MM.1S (cell line): Measurements from ENCODE around the gene CAMK4.
"Not testable (repeated sequence)": the region's sequence is repeated elsewhere in the genome, so short reads cannot be mapped to it uniquely, and the experiment has no call there.

Source experiments
- DNase-seq: peaks from one replicate; pipeline ENCODE4 v3.0.0-alpha.2; 2015
- H2AFZ ChIP-seq: fragments of 300-600 bp; sonication (generic); 2 replicates; pipeline ENCODE4 v1.6.0; 2016; ENCODE audit warnings: antibody characterized with exemption, low read length
- H3F3A ChIP-seq: fragments of 300-600 bp; sonication (generic); 2 replicates; pipeline ENCODE4 v1.6.1; 2016; ENCODE audit warnings: mild to moderate bottlenecking, antibody characterized with exemption, low read length, moderate library complexity, mixed read lengths; ENCODE audit not compliant: insufficient read depth
- H3K27ac ChIP-seq: fragments of 300-600 bp; sonication (generic); 2 replicates; pipeline ENCODE4 v1.5.1; 2016; ENCODE audit warnings: mild to moderate bottlenecking, low read length
- H3K27me3 ChIP-seq: fragments of 300-600 bp; sonication (generic); replicated peaks from 2 replicates; pipeline ENCODE4 v1.6.0; 2016; ENCODE audit warnings: low read length; ENCODE audit not compliant: insufficient read depth
- H3K36me3 ChIP-seq: fragments of 300-600 bp; sonication (generic); replicated peaks from 2 replicates; pipeline ENCODE4 v1.6.1; 2016; ENCODE audit warnings: mild to moderate bottlenecking, low read length, mixed read lengths; ENCODE audit not compliant: insufficient read depth
- H3K4me1 ChIP-seq: fragments of 300-600 bp; sonication (generic); 2 replicates; pipeline ENCODE4 v1.6.1; 2016; ENCODE audit warnings: low read length, mixed read lengths
- H3K4me2 ChIP-seq: fragments of 300-600 bp; sonication (generic); 2 replicates; pipeline ENCODE4 v1.6.0; 2016; ENCODE audit warnings: low read depth, low read length
- H3K4me3 ChIP-seq: fragments of 300-600 bp; sonication (generic); 2 replicates; pipeline ENCODE4 v1.5.1; 2016; ENCODE audit warnings: low read length, mixed read lengths
- H3K79me2 ChIP-seq: fragments of 300-600 bp; sonication (generic); 2 replicates; pipeline ENCODE4 v1.6.1; 2016; ENCODE audit warnings: mixed run types, low read length, mixed read lengths
- H3K9ac ChIP-seq: fragments of 300-600 bp; sonication (generic); 2 replicates; pipeline ENCODE4 v1.6.1; 2016; ENCODE audit warnings: low read length, mixed read lengths
- H3K9me2 ChIP-seq: fragments of 300-600 bp; sonication (generic); replicated peaks from 2 replicates; pipeline ENCODE4 v1.6.1; 2016; ENCODE audit warnings: mild to moderate bottlenecking, low read length, mixed read lengths; ENCODE audit not compliant: insufficient read depth
- H3K9me3 ChIP-seq: fragments of 300-600 bp; sonication (generic); replicated peaks from 2 replicates; pipeline ENCODE4 v1.6.1; 2016; ENCODE audit warnings: mild to moderate bottlenecking, low read length, mixed read lengths; ENCODE audit not compliant: insufficient read depth
- H4K20me1 ChIP-seq: fragments of 300-600 bp; sonication (generic); 2 replicates; pipeline ENCODE4 v1.6.1; 2016; ENCODE audit warnings: mild to moderate bottlenecking, low read length, moderate library complexity, mixed read lengths; ENCODE audit not compliant: insufficient read depth
- EZH2 ChIP-seq: fragments of 300-600 bp; sonication (generic); optimal IDR thresholded peaks from 2 replicates; pipeline ENCODE3; 2017; ENCODE audit warnings: low read depth, mild to moderate bottlenecking, antibody characterized with exemption, low read length, mixed read lengths
- EZH2phosphoT487 ChIP-seq: fragments of 300-600 bp; sonication (generic); IDR thresholded peaks from 2 replicates; pipeline ENCODE4 v1.6.1; 2018; ENCODE audit warnings: antibody characterized with exemption, low read length
- TF ChIP-seq, protein P1 (sequence below): fragments of 300-600 bp; sonication (generic); IDR thresholded peaks from 2 replicates; pipeline ENCODE4 v1.5.1; 2016; ENCODE audit warnings: antibody characterized with exemption, low read length, mixed read lengths

CAMK4 gene

DNA sequence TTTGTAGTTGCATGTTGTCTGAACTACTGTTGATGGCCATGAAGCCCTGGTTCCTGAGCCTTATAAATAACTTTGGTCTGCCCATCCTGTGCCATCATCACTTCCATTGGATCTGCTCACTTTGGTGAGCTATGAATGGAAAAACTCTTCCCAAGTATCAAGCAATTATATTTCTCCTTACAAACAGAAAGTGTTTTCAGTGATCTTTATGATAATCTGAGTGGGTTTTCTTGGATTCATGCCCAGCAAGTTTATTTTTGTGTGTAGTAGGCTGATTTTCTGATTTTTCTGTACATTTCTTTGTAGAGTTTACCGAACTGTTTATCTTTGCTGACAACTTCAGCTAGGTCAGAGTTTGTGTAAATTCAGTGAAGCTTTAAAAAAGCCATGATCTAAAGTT is 31.0 kb downstream of the CAMK4 start:
- no peaks in the 10 kb centered on the region for H3K27me3 ChIP-seq
- H3K27ac ChIP-seq, result peak overlapping the region; percentile 84
- TF ChIP-seq, protein P1, sequence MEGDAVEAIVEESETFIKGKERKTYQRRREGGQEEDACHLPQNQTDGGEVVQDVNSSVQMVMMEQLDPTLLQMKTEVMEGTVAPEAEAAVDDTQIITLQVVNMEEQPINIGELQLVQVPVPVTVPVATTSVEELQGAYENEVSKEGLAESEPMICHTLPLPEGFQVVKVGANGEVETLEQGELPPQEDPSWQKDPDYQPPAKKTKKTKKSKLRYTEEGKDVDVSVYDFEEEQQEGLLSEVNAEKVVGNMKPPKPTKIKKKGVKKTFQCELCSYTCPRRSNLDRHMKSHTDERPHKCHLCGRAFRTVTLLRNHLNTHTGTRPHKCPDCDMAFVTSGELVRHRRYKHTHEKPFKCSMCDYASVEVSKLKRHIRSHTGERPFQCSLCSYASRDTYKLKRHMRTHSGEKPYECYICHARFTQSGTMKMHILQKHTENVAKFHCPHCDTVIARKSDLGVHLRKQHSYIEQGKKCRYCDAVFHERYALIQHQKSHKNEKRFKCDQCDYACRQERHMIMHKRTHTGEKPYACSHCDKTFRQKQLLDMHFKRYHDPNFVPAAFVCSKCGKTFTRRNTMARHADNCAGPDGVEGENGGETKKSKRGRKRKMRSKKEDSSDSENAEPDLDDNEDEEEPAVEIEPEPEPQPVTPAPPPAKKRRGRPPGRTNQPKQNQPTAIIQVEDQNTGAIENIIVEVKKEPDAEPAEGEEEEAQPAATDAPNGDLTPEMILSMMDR, result no peak
- no peak for TF ChIP-seq EZH2phosphoT487
- TF ChIP-seq EZH2, result no peak
- peak overlapping the region; percentile 3; the same call in 1 of the 2 replicates for H3K9ac ChIP-seq
- peaks cover 33% of the 10 kb centered on the region for H3K4me1 ChIP-seq
- peaks cover 24% of the 10 kb centered on the region for H3F3A ChIP-seq
- peak overlapping the region; percentile 17; the same call in 1 of the 2 replicates for H3K4me2 ChIP-seq
- no peaks in the 10 kb centered on the region for H3K79me2 ChIP-seq
- no peaks in the 10 kb centered on the region for H3K36me3 ChIP-seq
- no peaks in the 10 kb centered on the region for H4K20me1 ChIP-seq
- H3K9me3 ChIP-seq, result no peaks in the 10 kb centered on the region
- H3K4me3 ChIP-seq, result no peak overlapping the region
- H2AFZ ChIP-seq, result no peak overlapping the region
- no peak for DNase-seq
- H3K9me2 ChIP-seq, result no peaks in the 10 kb centered on the region

DNA sequence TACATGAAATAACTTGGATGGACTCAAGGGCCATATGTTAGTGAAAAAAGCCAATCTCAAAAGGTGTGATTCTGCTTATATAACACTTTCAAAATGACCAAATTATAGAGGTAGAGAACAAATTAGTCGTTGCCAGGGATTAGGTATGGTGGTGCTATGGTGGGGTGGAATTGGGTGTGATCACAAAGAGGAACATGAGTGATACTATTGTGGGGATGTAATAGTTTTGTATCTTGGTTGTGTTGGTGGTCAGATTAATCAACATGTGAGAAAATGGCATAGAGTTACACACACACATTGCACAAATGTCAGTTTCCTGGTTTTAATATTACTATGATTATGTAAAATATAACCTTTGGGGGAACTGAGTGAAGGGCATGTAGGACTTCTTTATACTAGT is 31.9 kb downstream of the CAMK4 start:
- Histone ChIP-seq H3K79me2 (no peaks in the 10 kb centered on the region), H4K20me1 (no peaks in the 10 kb centered on the region), H2AFZ (no peak overlapping the region)

DNA sequence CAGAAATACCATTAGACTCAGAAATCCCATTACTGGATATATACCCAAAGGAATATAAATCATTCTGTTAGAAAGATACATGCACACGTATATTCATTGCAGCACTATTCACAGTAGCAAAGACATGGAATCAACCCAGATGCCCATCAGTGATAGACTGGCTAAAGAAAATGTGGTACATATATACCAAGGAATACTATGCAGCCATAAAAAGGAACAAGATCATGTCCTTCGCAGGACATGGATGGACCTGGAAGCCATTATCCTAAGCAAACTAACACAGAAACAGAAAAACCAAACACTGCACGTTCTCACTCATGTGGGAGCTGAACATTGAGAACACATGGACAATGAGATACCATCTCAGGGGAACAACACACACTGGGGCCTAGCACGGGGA is 33.4 kb downstream of the CAMK4 start:
- peaks cover 32% of the 10 kb centered on the region for H3K4me1 ChIP-seq
- H4K20me1 ChIP-seq, H3K4me2 ChIP-seq, H3K9ac ChIP-seq, H3K4me3 ChIP-seq, H3K36me3 ChIP-seq, H3K27ac ChIP-seq, H3K9me3 ChIP-seq, H3K79me2 ChIP-seq, H3K27me3 ChIP-seq, H2AFZ ChIP-seq, H3K9me2 ChIP-seq, DNase-seq: not testable (repeated sequence)
- peaks cover 24% of the 10 kb centered on the region for H3F3A ChIP-seq

More for the DNA sequence above, 31.9 kb downstream of the CAMK4 start:
- H3K27ac ChIP-seq, result no peak overlapping the region
- no peaks in the 10 kb centered on the region for H3K9me2 ChIP-seq
- H3K36me3 ChIP-seq, result no peaks in the 10 kb centered on the region
- H3K27me3 ChIP-seq, result no peaks in the 10 kb centered on the region
- H3K4me1 ChIP-seq, result peaks cover 33% of the 10 kb centered on the region
- peaks cover 24% of the 10 kb centered on the region for H3F3A ChIP-seq
- H3K4me2 ChIP-seq, result no peak overlapping the region
- no peak for DNase-seq
- H3K9ac ChIP-seq, result no peak overlapping the region
- no peak overlapping the region for H3K4me3 ChIP-seq
- TF ChIP-seq EZH2phosphoT487, result no peak
- TF ChIP-seq, protein P1, result no peak
- TF ChIP-seq EZH2, result no peak
- H3K9me3 ChIP-seq, result no peaks in the 10 kb centered on the region

DNA sequence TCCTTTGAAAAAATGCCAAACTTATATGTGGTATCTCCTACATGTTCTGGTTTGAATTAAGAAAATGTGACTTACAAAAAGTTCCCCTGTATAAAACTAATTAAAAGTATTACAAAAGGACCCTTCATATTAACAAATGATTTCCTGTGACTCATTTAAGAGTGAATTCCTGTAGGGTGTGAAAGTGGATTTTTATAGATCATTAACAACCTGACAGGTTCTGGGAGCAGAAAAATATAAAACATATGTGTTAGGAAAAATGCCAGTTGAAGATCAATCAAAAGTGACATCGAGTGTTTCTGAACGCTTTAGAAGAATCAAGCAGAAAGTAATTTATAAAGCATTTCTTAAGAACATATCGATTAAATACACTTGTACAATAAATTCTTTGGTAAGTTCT is 35.5 kb downstream of the CAMK4 start:
- no peaks in the 10 kb centered on the region for H3K36me3 ChIP-seq
- TF ChIP-seq EZH2phosphoT487 (no peak), EZH2 (no peak)
- TF ChIP-seq, protein P1, result no peak
- no peak for DNase-seq

More for the DNA sequence above, 35.5 kb downstream of the CAMK4 start:
- no peak overlapping the region for H3K9ac ChIP-seq
- no peaks in the 10 kb centered on the region for H4K20me1 ChIP-seq
- no peaks in the 10 kb centered on the region for H3K79me2 ChIP-seq
- no peak overlapping the region for H2AFZ ChIP-seq
- no peak overlapping the region for H3K4me2 ChIP-seq
- H3K27ac ChIP-seq, result no peak overlapping the region
- no peaks in the 10 kb centered on the region for H3K9me3 ChIP-seq
- H3F3A ChIP-seq, result peaks cover 9% of the 10 kb centered on the region; the same call in 1 of the 2 replicates
- no peak overlapping the region for H3K4me3 ChIP-seq
- H3K9me2 ChIP-seq, result no peaks in the 10 kb centered on the region
- H3K27me3 ChIP-seq, result no peaks in the 10 kb centered on the region
- H3K4me1 ChIP-seq, result peaks cover 15% of the 10 kb centered on the region
